NCI-H1436 (cell line): ENCODE measurements around the gene CCDC77.

Source experiments
- DNase-seq: peaks from one replicate; lab custom pipeline; 2025; lab: John Stamatoyannopoulos, UW

Gene CCDC77

GRCh38 chr12:480831-481816 lies 79.7 kb downstream of the CCDC77 start:
- no peak for DNase-seq

GRCh38 chr12:482061-482460 lies 80.6 kb downstream of the CCDC77 start:
- DNase-seq, result no peak

GRCh38 chr12:484096-484495 lies 82.7 kb downstream of the CCDC77 start:
- DNase-seq, result no peak

GRCh38 chr12:490260-490659 lies 88.8 kb downstream of the CCDC77 start:
- DNase-seq, result no peak
